H9 (cell line): ENCODE data around the gene USP34. TPM values are rescaled to one million over a fixed set of nuclear protein-coding genes. Genes with fewer than 3 reads are reported as not detected.

ENCODE experiments used
- DNase-seq: peaks from one replicate; pipeline ENCODE4 v3.0.0-alpha.2; 2017
- H2AFZ ChIP-seq: one replicate; pipeline ENCODE4 v1.6.1; 2013; ENCODE audit warnings: mild to moderate bottlenecking, low read length, control low read depth, moderate library complexity
- H2AK5ac ChIP-seq: 2 replicates; pipeline ENCODE4 v1.6.1; 2013; ENCODE audit warnings: low read length, control low read depth, mixed read lengths; ENCODE audit not compliant: insufficient read length
- H2BK120ac ChIP-seq: one replicate; pipeline ENCODE4 v1.6.1; 2013; ENCODE audit warnings: low read depth, mild to moderate bottlenecking, low read length, control low read depth, inconsistent platforms; ENCODE audit not compliant: poor library complexity, severe bottlenecking
- H2BK12ac ChIP-seq: 2 replicates; pipeline ENCODE4 v1.6.1; 2013; ENCODE audit warnings: low read length, control low read depth, mixed read lengths, low read depth; ENCODE audit not compliant: insufficient read length
- H2BK15ac ChIP-seq: 2 replicates; pipeline ENCODE4 v1.6.1; 2013; ENCODE audit warnings: low read depth, low read length, control low read depth
- H2BK20ac ChIP-seq: one replicate; pipeline ENCODE4 v1.6.1; 2013; ENCODE audit warnings: low read depth, mild to moderate bottlenecking, low read length, control low read depth, inconsistent platforms; ENCODE audit not compliant: poor library complexity, severe bottlenecking
- H2BK5ac ChIP-seq: 2 replicates; pipeline ENCODE4 v1.6.1; 2013; ENCODE audit warnings: low read length, control low read depth, mixed read lengths; ENCODE audit not compliant: insufficient read length
- H3K14ac ChIP-seq: 2 replicates; pipeline ENCODE4 v1.6.1; 2013; ENCODE audit warnings: low read length, control low read depth; ENCODE audit not compliant: insufficient read depth
- H3K18ac ChIP-seq: 2 replicates; pipeline ENCODE4 v1.6.1; 2013; ENCODE audit warnings: low read depth, mild to moderate bottlenecking, mixed read lengths, low read length, control low read depth; ENCODE audit not compliant: insufficient read length
- H3K23ac ChIP-seq: 2 replicates; pipeline ENCODE4 v1.6.1; 2013; ENCODE audit warnings: low read length, control low read depth, mixed read lengths, low read depth; ENCODE audit not compliant: insufficient read length
- H3K23me2 ChIP-seq: 2 replicates; pipeline ENCODE4 v1.6.1; 2013; ENCODE audit warnings: low read depth, mild to moderate bottlenecking, mixed read lengths, low read length, control low read depth; ENCODE audit not compliant: insufficient read length, poor library complexity, severe bottlenecking
- H3K27ac ChIP-seq: 2 replicates; pipeline ENCODE4 v1.5.1; 2013; ENCODE audit warnings: low read length, control low read depth, mixed read lengths, low read depth; ENCODE audit not compliant: insufficient read length
- H3K27me3 ChIP-seq: 2 replicates; pipeline ENCODE4 v1.6.1; 2013; ENCODE audit warnings: low read length, control low read depth, inconsistent platforms; ENCODE audit not compliant: insufficient read depth
- H3K4ac ChIP-seq: 2 replicates; pipeline ENCODE4 v1.6.1; 2013; ENCODE audit warnings: low read depth, mild to moderate bottlenecking, control low read depth, inconsistent platforms, low read length, moderate library complexity
- H3K4me1 ChIP-seq: 2 replicates; pipeline ENCODE4 v1.6.1; 2013; ENCODE audit warnings: low read length, control low read depth, inconsistent platforms; ENCODE audit not compliant: insufficient read depth
- H3K4me2 ChIP-seq: 2 replicates; pipeline ENCODE4 v1.6.1; 2013; ENCODE audit warnings: low read length, control low read depth, mixed read lengths; ENCODE audit not compliant: insufficient read length, insufficient read depth
- H3K56ac ChIP-seq: 2 replicates; pipeline ENCODE4 v1.6.1; 2013; ENCODE audit warnings: low read depth, mild to moderate bottlenecking, mixed read lengths, low read length, control low read depth; ENCODE audit not compliant: insufficient read length
- H3K79me1 ChIP-seq: 2 replicates; pipeline ENCODE4 v1.6.1; 2013; ENCODE audit warnings: low read depth, mild to moderate bottlenecking, moderate library complexity, low read length, control low read depth, inconsistent platforms; ENCODE audit not compliant: insufficient read depth, poor library complexity, severe bottlenecking
- H3K79me2 ChIP-seq: 2 replicates; pipeline ENCODE4 v1.6.1; 2013; ENCODE audit warnings: low read length, control low read depth, inconsistent platforms; ENCODE audit not compliant: insufficient read depth
- H3K9ac ChIP-seq: 2 replicates; pipeline ENCODE4 v1.6.1; 2013; ENCODE audit warnings: low read length, control low read depth, mixed read lengths; ENCODE audit not compliant: insufficient read length; ENCODE audit errors: extremely low read depth
- H3K9me3 ChIP-seq: one replicate; pipeline ENCODE4 v1.6.1; 2013; ENCODE audit warnings: low read depth, low read length, inconsistent platforms; ENCODE audit not compliant: control insufficient read depth
- H3T11ph ChIP-seq: one replicate; pipeline ENCODE4 v1.6.1; 2013; ENCODE audit warnings: mild to moderate bottlenecking, low read length, control low read depth, inconsistent platforms
- H4K20me1 ChIP-seq: one replicate; pipeline ENCODE4 v1.6.1; 2013; ENCODE audit not compliant: control insufficient read depth, insufficient read length, insufficient read depth
- H4K5ac ChIP-seq: 2 replicates; pipeline ENCODE4 v1.6.1; 2013; ENCODE audit warnings: low read depth, mild to moderate bottlenecking, mixed read lengths, low read length, control low read depth; ENCODE audit not compliant: insufficient read length
- H4K8ac ChIP-seq: replicated peaks from 2 replicates; pipeline ENCODE4 v1.6.1; 2013; ENCODE audit warnings: low read length, control low read depth, mixed read lengths, low read depth; ENCODE audit not compliant: insufficient read length
- H4K91ac ChIP-seq: 2 replicates; pipeline ENCODE4 v1.6.1; 2013; ENCODE audit warnings: low read depth, mild to moderate bottlenecking, moderate library complexity, mixed read lengths, low read length, control low read depth; ENCODE audit not compliant: insufficient read length
- H3K27ac Mint-ChIP-seq, 3 experiments: 2 replicates in 2 of 3; 3 replicates in 1 of 3; pipeline ENCODE4 v1.8.0; 2020 to 2021; ENCODE audit warnings: mixed read lengths in 3 of 3, mild to moderate bottlenecking in 1 of 3, moderate library complexity in 1 of 3
- H3K27me3 Mint-ChIP-seq: 2 replicates; pipeline ENCODE4 v1.8.0; 2021; ENCODE audit warnings: low read depth, mild to moderate bottlenecking, moderate library complexity, mixed read lengths
- H3K36me3 Mint-ChIP-seq, 3 experiments: 2 replicates in 2 of 3; 3 replicates in 1 of 3; pipeline ENCODE4 v1.8.0; 2020 to 2021; ENCODE audit warnings: low read depth in 3 of 3, mixed read lengths in 3 of 3; ENCODE audit not compliant: insufficient read depth in 1 of 3
- H3K4me1 Mint-ChIP-seq, 2 experiments: 2 replicates each; pipeline ENCODE4 v1.8.0; 2020; ENCODE audit warnings: mixed read lengths in 2 of 2
- H3K4me3 Mint-ChIP-seq, 2 experiments: 2 replicates in 1 of 2; 3 replicates in 1 of 2; pipeline ENCODE4 v1.8.0; 2020 to 2021; ENCODE audit warnings: mild to moderate bottlenecking in 2 of 2, mixed read lengths in 2 of 2, moderate library complexity in 1 of 2
- H3K9me3 Mint-ChIP-seq, 2 experiments: 2 replicates in 1 of 2; 3 replicates in 1 of 2; pipeline ENCODE4 v1.8.0; 2020; ENCODE audit warnings: mild to moderate bottlenecking in 2 of 2, mixed read lengths in 2 of 2, moderate library complexity in 1 of 2
- CTCF ChIP-seq: fragments of 200-600 bp; sonication (generic); conservative IDR thresholded peaks from 3 replicates; pipeline ENCODE4 v1.8.0; 2021; ENCODE audit warnings: antibody characterized with exemption, mild to moderate bottlenecking
- whole genome bisulfite sequencing: extraction: QIAGEN DNeasy Blood & Tissue Kit; methylation state at CpG from one replicate; pipeline ENCODE4 v1.1.7; 2013; ENCODE audit warnings: missing lambda C conversion rate, low lambda C conversion rate, mixed read lengths; ENCODE audit not compliant: insufficient read length; ENCODE audit errors: extremely low coverage; 5-methylcytosine and 5-hydroxymethylcytosine counted together
- total RNA-seq: library from RNA; stranded (reverse); gene quantifications from 2 replicates; pipeline ENCODE4 v1.2.1, GENCODE V29; 2021

The USP34 gene
- total RNA-seq, 1 experiment from 2014 or later = 93.9 TPM

DNA sequence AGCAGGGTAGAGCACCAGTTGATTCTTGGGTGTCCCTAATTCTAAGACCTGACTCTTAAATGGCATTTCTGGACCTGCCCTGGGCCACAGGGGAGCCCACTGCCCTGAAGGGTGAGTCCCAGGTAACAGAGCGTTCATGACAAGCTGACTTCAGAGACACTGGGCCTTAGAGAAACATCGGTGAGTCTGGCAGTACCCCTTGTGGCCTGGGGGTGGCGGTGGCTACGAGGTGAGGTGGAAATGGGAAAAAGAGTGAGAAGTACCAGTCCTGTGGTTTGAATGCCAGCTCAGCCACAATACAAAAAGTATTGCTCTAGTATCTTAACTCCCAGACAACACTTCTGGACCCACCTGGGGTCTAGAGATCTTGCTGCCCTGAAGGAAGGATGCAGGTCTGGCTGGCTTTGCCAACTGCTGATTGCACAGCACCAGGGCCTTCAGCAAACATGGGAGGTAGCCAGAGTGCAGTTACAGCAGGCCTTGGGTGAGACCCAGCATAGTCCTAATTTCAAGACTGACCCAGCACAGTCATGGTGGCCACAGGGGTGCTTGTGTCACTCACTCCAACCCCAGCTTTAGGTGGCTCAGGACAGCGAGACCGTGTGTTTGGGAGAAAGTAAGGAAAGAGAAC lies 44.5 kb downstream of the USP34 start:
- Histone ChIP-seq H3K27ac (no peak overlapping the region), H3K23ac (no peak overlapping the region), H3K56ac (no peak overlapping the region), H4K91ac (no peak overlapping the region), H2BK5ac (no peak overlapping the region), H4K5ac (no peak overlapping the region), H3K9me3 (no peaks in the 10 kb centered on the region), H4K8ac (no peak overlapping the region), H3K14ac (no peak overlapping the region), H3K79me1 (peaks cover 4% of the 10 kb centered on the region), H3K79me2 (peaks cover 46% of the 10 kb centered on the region; the same call in 1 of the 2 replicates), H2AFZ (no peak overlapping the region), H2BK15ac (no peak overlapping the region), H2BK12ac (no peak overlapping the region), H2BK20ac (no peak overlapping the region), H2BK120ac (no peak overlapping the region), H3K4me1 (peaks cover 6% of the 10 kb centered on the region; the same call in 1 of the 2 replicates), H3K4ac (no peak overlapping the region), H4K20me1 (no peaks in the 10 kb centered on the region), H3K9ac (no peak overlapping the region), H3K4me2 (no peak overlapping the region), H3K18ac (no peak overlapping the region), H3K27me3 (no peaks in the 10 kb centered on the region), H3K23me2 (no peaks in the 10 kb centered on the region), H3T11ph (no peak overlapping the region), H2AK5ac (no peak overlapping the region)
- Mint-ChIP-seq H3K9me3 (no peaks in the 10 kb centered on the region), H3K36me3 (no peaks in the 10 kb centered on the region; a peak in 2 of 7 replicates), H3K4me3 (no peak overlapping the region; a peak in 1 of 5 replicates), H3K27ac (peak overlapping the region; percentile 28 to 79 (median 52); a peak in 4 of 7 replicates), H3K4me1 (peaks cover 27 to 50% of the 10 kb centered on the region in 2 experiments), H3K27me3 (no peaks in the 10 kb centered on the region)
- peak; percentile 82 for TF ChIP-seq CTCF
- peak; percentile 83 for DNase-seq
- no CpG with 5 or more reads among the region's 6 CpGs for WGBS
